GM18951 (cell line): Measurements from ENCODE around the gene CR1.

Experiments
- POLR2A ChIP-seq: IDR thresholded peaks from 4 replicates; pipeline ENCODE4 v1.6.1; 2011; ENCODE audit warnings: mild to moderate bottlenecking; ENCODE audit not compliant: insufficient read length, insufficient read depth; ENCODE audit errors: extremely low read depth
- in situ Hi-C: fragments of 300-500 bp; cut with MboI; formaldehyde crosslinking; loops from one replicate; pipeline ENCODE4 v1.12.0; 2022; ENCODE audit warnings: low sequenced_read_pairs, mixed read lengths, inconsistent platforms; ENCODE audit not compliant: unreplicated experiment

Gene CR1

GRCh38 chr1:207487636-207488035 is 8.3 kb upstream of the CR1 start:
- TF ChIP-seq POLR2A: no peak
- in situ Hi-C loops: no loop called here

- in situ Hi-C loops: loop anchor here (10.0 kb wide), 1 partner anchor 408 kb away; the partner anchor contains the start of gene C4BPB
- TF ChIP-seq POLR2A: no peak
Measured at GRCh38 chr1:207493212-207493611, 2.7 kb upstream of the CR1 start.

- in situ Hi-C loops: loop anchor here (10.0 kb wide), 1 partner anchor 409 kb away; the partner anchor contains the start of gene C4BPB
- no peak for TF ChIP-seq POLR2A
Measured at GRCh38 chr1:207494171-207494570, 1.8 kb upstream of the CR1 start.

GRCh38 chr1:207495281-207495680 is 676 bp upstream of the CR1 start:
- in situ Hi-C loops: loop anchor here (5.0 to 10.0 kb wide), 2 partner anchors 83 to 410 kb away; partner anchors contain the start of gene C4BPB

GRCh38 chr1:207497941-207498340 is 2.0 kb downstream of the CR1 start:
- no peak for TF ChIP-seq POLR2A
- in situ Hi-C loops: loop anchor here (5.0 to 10.0 kb wide), 2 partner anchors 86 to 413 kb away; partner anchors contain the start of gene C4BPB

GRCh38 chr1:207499573-207499972 is 3.6 kb downstream of the CR1 start:
- no peak for TF ChIP-seq POLR2A
- in situ Hi-C loops: loop anchor here (5.0 to 10.0 kb wide), 2 partner anchors 87 to 415 kb away; partner anchors contain the start of gene C4BPB

GRCh38 chr1:207500306-207500705 is 4.3 kb downstream of the CR1 start:
- in situ Hi-C loops: no loop called here
- TF ChIP-seq POLR2A: no peak

- in situ Hi-C loops: no loop called here
- TF ChIP-seq POLR2A: no peak
Measured at GRCh38 chr1:207501071-207501470, 5.1 kb downstream of the CR1 start.

GRCh38 chr1:207502726-207503125 is 6.8 kb downstream of the CR1 start:
- no peak for TF ChIP-seq POLR2A
- in situ Hi-C loops: no loop called here

- TF ChIP-seq POLR2A: no peak
- in situ Hi-C loops: no loop called here
Measured at GRCh38 chr1:207503950-207504349, 8.0 kb downstream of the CR1 start.

- in situ Hi-C loops: no loop called here
- TF ChIP-seq POLR2A: no peak
Measured at GRCh38 chr1:207504438-207504837, 8.5 kb downstream of the CR1 start.

GRCh38 chr1:207510444-207510843 is 14.5 kb downstream of the CR1 start:
- in situ Hi-C loops: no loop called here
- no peak for TF ChIP-seq POLR2A

GRCh38 chr1:207514890-207515289 is 18.9 kb downstream of the CR1 start:
- in situ Hi-C loops: no loop called here
- TF ChIP-seq POLR2A: no peak

- in situ Hi-C loops: no loop called here
- TF ChIP-seq POLR2A: no peak
Measured at GRCh38 chr1:207516729-207517128, 20.8 kb downstream of the CR1 start.
